Hepatocyte (in vitro differentiated cells): ENCODE measurements around the gene SH3GL2.

Experiments
- CTCF ChIP-seq: fragments of 200-600 bp; sonication (generic); IDR thresholded peaks from 2 replicates; pipeline ENCODE4 v1.5.1; 2016; ENCODE audit warnings: antibody characterized with exemption, mild to moderate bottlenecking; ENCODE audit not compliant: poor library complexity
- EZH2 ChIP-seq: fragments of 200-600 bp; sonication (generic); IDR thresholded peaks from 2 replicates; pipeline ENCODE4 v1.6.1; 2016; ENCODE audit warnings: antibody characterized with exemption, mild to moderate bottlenecking, borderline replicate concordance
- EZH2phosphoT487 ChIP-seq: fragments of 200-600 bp; sonication (generic); IDR thresholded peaks from one replicate; pipeline ENCODE4 v1.6.1; 2018; ENCODE audit warnings: antibody characterized with exemption, mild to moderate bottlenecking, low read depth, moderate library complexity; ENCODE audit not compliant: unreplicated experiment, severe bottlenecking

- TF ChIP-seq CTCF, result no peak
- TF ChIP-seq EZH2, result no peak
- no peak for TF ChIP-seq EZH2phosphoT487
Measured at GRCh38 chr9:17699615-17700330, 120.9 kb downstream of the SH3GL2 start.
